H9 (cell line): ENCODE measurements around the gene PRKAR2A. TPM values are rescaled to one million over a fixed set of nuclear protein-coding genes. Genes with fewer than 3 reads are reported as not detected.
"Not testable (repeated sequence)": the region's sequence is repeated elsewhere in the genome, so short reads cannot be mapped to it uniquely, and the experiment has no call there.

Source experiments
- DNase-seq: peaks from one replicate; pipeline ENCODE4 v3.0.0-alpha.2; 2017
- H2AFZ ChIP-seq: one replicate; pipeline ENCODE4 v1.6.1; 2013; ENCODE audit warnings: mild to moderate bottlenecking, low read length, control low read depth, moderate library complexity
- H2AK5ac ChIP-seq: 2 replicates; pipeline ENCODE4 v1.6.1; 2013; ENCODE audit warnings: low read length, control low read depth, mixed read lengths; ENCODE audit not compliant: insufficient read length
- H2BK120ac ChIP-seq: one replicate; pipeline ENCODE4 v1.6.1; 2013; ENCODE audit warnings: low read depth, mild to moderate bottlenecking, low read length, control low read depth, inconsistent platforms; ENCODE audit not compliant: poor library complexity, severe bottlenecking
- H2BK12ac ChIP-seq: 2 replicates; pipeline ENCODE4 v1.6.1; 2013; ENCODE audit warnings: low read length, control low read depth, mixed read lengths, low read depth; ENCODE audit not compliant: insufficient read length
- H2BK15ac ChIP-seq: 2 replicates; pipeline ENCODE4 v1.6.1; 2013; ENCODE audit warnings: low read depth, low read length, control low read depth
- H2BK20ac ChIP-seq: one replicate; pipeline ENCODE4 v1.6.1; 2013; ENCODE audit warnings: low read depth, mild to moderate bottlenecking, low read length, control low read depth, inconsistent platforms; ENCODE audit not compliant: poor library complexity, severe bottlenecking
- H2BK5ac ChIP-seq: 2 replicates; pipeline ENCODE4 v1.6.1; 2013; ENCODE audit warnings: low read length, control low read depth, mixed read lengths; ENCODE audit not compliant: insufficient read length
- H3K14ac ChIP-seq: 2 replicates; pipeline ENCODE4 v1.6.1; 2013; ENCODE audit warnings: low read length, control low read depth; ENCODE audit not compliant: insufficient read depth
- H3K18ac ChIP-seq: 2 replicates; pipeline ENCODE4 v1.6.1; 2013; ENCODE audit warnings: low read depth, mild to moderate bottlenecking, mixed read lengths, low read length, control low read depth; ENCODE audit not compliant: insufficient read length
- H3K23ac ChIP-seq: 2 replicates; pipeline ENCODE4 v1.6.1; 2013; ENCODE audit warnings: low read length, control low read depth, mixed read lengths, low read depth; ENCODE audit not compliant: insufficient read length
- H3K23me2 ChIP-seq: 2 replicates; pipeline ENCODE4 v1.6.1; 2013; ENCODE audit warnings: low read depth, mild to moderate bottlenecking, mixed read lengths, low read length, control low read depth; ENCODE audit not compliant: insufficient read length, poor library complexity, severe bottlenecking
- H3K27ac ChIP-seq: 2 replicates; pipeline ENCODE4 v1.5.1; 2013; ENCODE audit warnings: low read length, control low read depth, mixed read lengths, low read depth; ENCODE audit not compliant: insufficient read length
- H3K27me3 ChIP-seq: 2 replicates; pipeline ENCODE4 v1.6.1; 2013; ENCODE audit warnings: low read length, control low read depth, inconsistent platforms; ENCODE audit not compliant: insufficient read depth
- H3K4ac ChIP-seq: 2 replicates; pipeline ENCODE4 v1.6.1; 2013; ENCODE audit warnings: low read depth, mild to moderate bottlenecking, control low read depth, inconsistent platforms, low read length, moderate library complexity
- H3K4me1 ChIP-seq: 2 replicates; pipeline ENCODE4 v1.6.1; 2013; ENCODE audit warnings: low read length, control low read depth, inconsistent platforms; ENCODE audit not compliant: insufficient read depth
- H3K4me2 ChIP-seq: 2 replicates; pipeline ENCODE4 v1.6.1; 2013; ENCODE audit warnings: low read length, control low read depth, mixed read lengths; ENCODE audit not compliant: insufficient read length, insufficient read depth
- H3K56ac ChIP-seq: 2 replicates; pipeline ENCODE4 v1.6.1; 2013; ENCODE audit warnings: low read depth, mild to moderate bottlenecking, mixed read lengths, low read length, control low read depth; ENCODE audit not compliant: insufficient read length
- H3K79me1 ChIP-seq: 2 replicates; pipeline ENCODE4 v1.6.1; 2013; ENCODE audit warnings: low read depth, mild to moderate bottlenecking, moderate library complexity, low read length, control low read depth, inconsistent platforms; ENCODE audit not compliant: insufficient read depth, poor library complexity, severe bottlenecking
- H3K79me2 ChIP-seq: 2 replicates; pipeline ENCODE4 v1.6.1; 2013; ENCODE audit warnings: low read length, control low read depth, inconsistent platforms; ENCODE audit not compliant: insufficient read depth
- H3K9ac ChIP-seq: 2 replicates; pipeline ENCODE4 v1.6.1; 2013; ENCODE audit warnings: low read length, control low read depth, mixed read lengths; ENCODE audit not compliant: insufficient read length; ENCODE audit errors: extremely low read depth
- H3K9me3 ChIP-seq: one replicate; pipeline ENCODE4 v1.6.1; 2013; ENCODE audit warnings: low read depth, low read length, inconsistent platforms; ENCODE audit not compliant: control insufficient read depth
- H3T11ph ChIP-seq: one replicate; pipeline ENCODE4 v1.6.1; 2013; ENCODE audit warnings: mild to moderate bottlenecking, low read length, control low read depth, inconsistent platforms
- H4K20me1 ChIP-seq: one replicate; pipeline ENCODE4 v1.6.1; 2013; ENCODE audit not compliant: control insufficient read depth, insufficient read length, insufficient read depth
- H4K5ac ChIP-seq: 2 replicates; pipeline ENCODE4 v1.6.1; 2013; ENCODE audit warnings: low read depth, mild to moderate bottlenecking, mixed read lengths, low read length, control low read depth; ENCODE audit not compliant: insufficient read length
- H4K8ac ChIP-seq: replicated peaks from 2 replicates; pipeline ENCODE4 v1.6.1; 2013; ENCODE audit warnings: low read length, control low read depth, mixed read lengths, low read depth; ENCODE audit not compliant: insufficient read length
- H4K91ac ChIP-seq: 2 replicates; pipeline ENCODE4 v1.6.1; 2013; ENCODE audit warnings: low read depth, mild to moderate bottlenecking, moderate library complexity, mixed read lengths, low read length, control low read depth; ENCODE audit not compliant: insufficient read length
- H3K27ac Mint-ChIP-seq, 3 experiments: 2 replicates in 2 of 3; 3 replicates in 1 of 3; pipeline ENCODE4 v1.8.0; 2020 to 2021; ENCODE audit warnings: mixed read lengths in 3 of 3, mild to moderate bottlenecking in 1 of 3, moderate library complexity in 1 of 3
- H3K27me3 Mint-ChIP-seq: 2 replicates; pipeline ENCODE4 v1.8.0; 2021; ENCODE audit warnings: low read depth, mild to moderate bottlenecking, moderate library complexity, mixed read lengths
- H3K36me3 Mint-ChIP-seq, 3 experiments: 2 replicates in 2 of 3; 3 replicates in 1 of 3; pipeline ENCODE4 v1.8.0; 2020 to 2021; ENCODE audit warnings: low read depth in 3 of 3, mixed read lengths in 3 of 3; ENCODE audit not compliant: insufficient read depth in 1 of 3
- H3K4me1 Mint-ChIP-seq, 2 experiments: 2 replicates each; pipeline ENCODE4 v1.8.0; 2020; ENCODE audit warnings: mixed read lengths in 2 of 2
- H3K4me3 Mint-ChIP-seq, 2 experiments: 2 replicates in 1 of 2; 3 replicates in 1 of 2; pipeline ENCODE4 v1.8.0; 2020 to 2021; ENCODE audit warnings: mild to moderate bottlenecking in 2 of 2, mixed read lengths in 2 of 2, moderate library complexity in 1 of 2
- H3K9me3 Mint-ChIP-seq, 2 experiments: 2 replicates in 1 of 2; 3 replicates in 1 of 2; pipeline ENCODE4 v1.8.0; 2020; ENCODE audit warnings: mild to moderate bottlenecking in 2 of 2, mixed read lengths in 2 of 2, moderate library complexity in 1 of 2
- WGBS: extraction: QIAGEN DNeasy Blood & Tissue Kit; methylation state at CpG from one replicate; pipeline ENCODE4 v1.1.7; 2013; ENCODE audit warnings: missing lambda C conversion rate, low lambda C conversion rate, mixed read lengths; ENCODE audit not compliant: insufficient read length; ENCODE audit errors: extremely low coverage; 5-methylcytosine and 5-hydroxymethylcytosine counted together
- total RNA-seq: library from RNA; stranded (reverse); gene quantifications from 2 replicates; pipeline ENCODE4 v1.2.1, GENCODE V29; 2021
- TF ChIP-seq, protein P1 (sequence below): fragments of 200-600 bp; sonication (generic); conservative IDR thresholded peaks from 3 replicates; pipeline ENCODE4 v1.8.0; 2021; ENCODE audit warnings: antibody characterized with exemption, mild to moderate bottlenecking

Gene PRKAR2A
- total RNA-seq, 1 experiment from 2014 or later = 39.1 TPM

DNA sequence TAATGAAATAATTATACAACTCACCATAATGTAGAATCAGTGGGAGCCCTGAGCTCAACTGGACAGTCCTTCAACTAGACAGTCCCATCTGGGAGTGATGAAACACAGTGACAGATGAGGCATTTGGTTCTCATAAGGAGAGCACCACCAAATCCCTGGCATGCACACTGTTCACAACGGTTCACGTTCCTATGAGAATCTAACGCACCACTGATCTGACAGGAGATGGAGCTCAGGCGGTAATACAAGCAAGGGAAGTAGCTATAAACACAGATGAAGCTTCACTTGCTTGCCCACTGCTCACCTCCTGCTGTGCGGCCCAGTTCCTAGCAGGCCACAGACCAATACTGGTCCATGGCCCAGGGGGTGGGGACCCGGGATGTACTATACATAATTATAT is 17.0 kb downstream of the PRKAR2A start:
- H4K8ac ChIP-seq = no peak overlapping the region
- no peak overlapping the region for H2AK5ac ChIP-seq
- no peaks in the 10 kb centered on the region for H3K79me1 ChIP-seq
- H4K5ac ChIP-seq = no peak overlapping the region
- Mint-ChIP-seq H3K27me3 (no peaks in the 10 kb centered on the region), H3K27ac (no peak overlapping the region), H3K4me1 (peaks cover 1 to 4% of the 10 kb centered on the region in 2 experiments; a peak in 2 of 4 replicates), H3K9me3 (no peaks in the 10 kb centered on the region), H3K36me3 (no peaks in the 10 kb centered on the region), H3K4me3 (no peak overlapping the region)
- no peak overlapping the region for H3K14ac ChIP-seq
- H2BK120ac ChIP-seq = no peak overlapping the region
- H3T11ph ChIP-seq = no peak overlapping the region
- H3K9ac ChIP-seq = no peak overlapping the region
- no peak overlapping the region for H2BK12ac ChIP-seq
- H2BK15ac ChIP-seq = no peak overlapping the region
- no peak overlapping the region for H2BK20ac ChIP-seq
- H3K27me3 ChIP-seq = no peaks in the 10 kb centered on the region
- H2AFZ ChIP-seq = no peak overlapping the region
- H3K4me1 ChIP-seq = no peaks in the 10 kb centered on the region
- H3K9me3 ChIP-seq = no peaks in the 10 kb centered on the region
- no peaks in the 10 kb centered on the region for H3K23me2 ChIP-seq
- no peak overlapping the region for H3K18ac ChIP-seq
- TF ChIP-seq, protein P1, sequence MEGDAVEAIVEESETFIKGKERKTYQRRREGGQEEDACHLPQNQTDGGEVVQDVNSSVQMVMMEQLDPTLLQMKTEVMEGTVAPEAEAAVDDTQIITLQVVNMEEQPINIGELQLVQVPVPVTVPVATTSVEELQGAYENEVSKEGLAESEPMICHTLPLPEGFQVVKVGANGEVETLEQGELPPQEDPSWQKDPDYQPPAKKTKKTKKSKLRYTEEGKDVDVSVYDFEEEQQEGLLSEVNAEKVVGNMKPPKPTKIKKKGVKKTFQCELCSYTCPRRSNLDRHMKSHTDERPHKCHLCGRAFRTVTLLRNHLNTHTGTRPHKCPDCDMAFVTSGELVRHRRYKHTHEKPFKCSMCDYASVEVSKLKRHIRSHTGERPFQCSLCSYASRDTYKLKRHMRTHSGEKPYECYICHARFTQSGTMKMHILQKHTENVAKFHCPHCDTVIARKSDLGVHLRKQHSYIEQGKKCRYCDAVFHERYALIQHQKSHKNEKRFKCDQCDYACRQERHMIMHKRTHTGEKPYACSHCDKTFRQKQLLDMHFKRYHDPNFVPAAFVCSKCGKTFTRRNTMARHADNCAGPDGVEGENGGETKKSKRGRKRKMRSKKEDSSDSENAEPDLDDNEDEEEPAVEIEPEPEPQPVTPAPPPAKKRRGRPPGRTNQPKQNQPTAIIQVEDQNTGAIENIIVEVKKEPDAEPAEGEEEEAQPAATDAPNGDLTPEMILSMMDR = no peak
- no peak overlapping the region for H4K91ac ChIP-seq
- DNase-seq = no peak
- H3K4ac ChIP-seq = no peak overlapping the region
- H3K23ac ChIP-seq = no peak overlapping the region
- H2BK5ac ChIP-seq = no peak overlapping the region
- no peak overlapping the region for H3K56ac ChIP-seq
- H3K4me2 ChIP-seq = no peak overlapping the region
- no CpG with 5 or more reads among the region's 6 CpGs for WGBS
- no peaks in the 10 kb centered on the region for H4K20me1 ChIP-seq
- no peaks in the 10 kb centered on the region for H3K79me2 ChIP-seq
- no peak overlapping the region for H3K27ac ChIP-seq

DNA sequence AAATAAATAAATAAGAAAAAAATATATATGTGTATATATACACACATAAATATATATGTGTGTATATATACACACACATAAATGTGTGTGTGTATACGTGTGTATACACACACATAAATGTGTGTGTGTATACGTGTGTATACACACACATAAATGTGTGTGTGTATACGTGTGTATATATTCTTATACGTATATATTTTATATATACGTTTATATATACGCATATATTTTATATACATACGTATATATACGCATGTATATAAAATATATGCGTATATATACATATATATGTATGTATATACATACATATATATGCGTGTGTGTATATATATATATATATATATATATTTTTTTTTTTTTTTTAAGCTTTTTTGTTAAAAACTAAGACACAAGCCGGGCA is 18.1 kb downstream of the PRKAR2A start:
- H3K4me1 ChIP-seq, H4K5ac ChIP-seq, H3T11ph ChIP-seq, H3K9ac ChIP-seq, H3K14ac ChIP-seq, H2BK15ac ChIP-seq, H3K4me3 Mint-ChIP-seq, H3K4me1 Mint-ChIP-seq, H3K9me3 Mint-ChIP-seq, H2BK20ac ChIP-seq, H3K4ac ChIP-seq, DNase-seq, H3K27ac ChIP-seq, H2BK120ac ChIP-seq, H4K8ac ChIP-seq, H3K36me3 Mint-ChIP-seq, H4K20me1 ChIP-seq, H2AK5ac ChIP-seq, H3K27ac Mint-ChIP-seq, H3K27me3 Mint-ChIP-seq, H3K23me2 ChIP-seq, H2BK5ac ChIP-seq, H4K91ac ChIP-seq, H2BK12ac ChIP-seq, H3K23ac ChIP-seq, H3K4me2 ChIP-seq, H3K27me3 ChIP-seq, H3K79me1 ChIP-seq, H3K79me2 ChIP-seq, H3K18ac ChIP-seq, H3K9me3 ChIP-seq, H2AFZ ChIP-seq, H3K56ac ChIP-seq: not testable (repeated sequence)
- no CpG with 5 or more reads among the region's 11 CpGs for WGBS
